GM19099 (cell line): ENCODE results near the gene NEDD4.
A peak's percentile ranks its signal among the peaks of the same experiment; 100 is the strongest.

Source experiments
- POLR2A ChIP-seq: IDR thresholded peaks from 3 replicates; pipeline ENCODE4 v1.6.1; 2011; ENCODE audit warnings: low read depth; ENCODE audit not compliant: insufficient read length; ENCODE audit errors: extremely low read depth

The NEDD4 gene

DNA sequence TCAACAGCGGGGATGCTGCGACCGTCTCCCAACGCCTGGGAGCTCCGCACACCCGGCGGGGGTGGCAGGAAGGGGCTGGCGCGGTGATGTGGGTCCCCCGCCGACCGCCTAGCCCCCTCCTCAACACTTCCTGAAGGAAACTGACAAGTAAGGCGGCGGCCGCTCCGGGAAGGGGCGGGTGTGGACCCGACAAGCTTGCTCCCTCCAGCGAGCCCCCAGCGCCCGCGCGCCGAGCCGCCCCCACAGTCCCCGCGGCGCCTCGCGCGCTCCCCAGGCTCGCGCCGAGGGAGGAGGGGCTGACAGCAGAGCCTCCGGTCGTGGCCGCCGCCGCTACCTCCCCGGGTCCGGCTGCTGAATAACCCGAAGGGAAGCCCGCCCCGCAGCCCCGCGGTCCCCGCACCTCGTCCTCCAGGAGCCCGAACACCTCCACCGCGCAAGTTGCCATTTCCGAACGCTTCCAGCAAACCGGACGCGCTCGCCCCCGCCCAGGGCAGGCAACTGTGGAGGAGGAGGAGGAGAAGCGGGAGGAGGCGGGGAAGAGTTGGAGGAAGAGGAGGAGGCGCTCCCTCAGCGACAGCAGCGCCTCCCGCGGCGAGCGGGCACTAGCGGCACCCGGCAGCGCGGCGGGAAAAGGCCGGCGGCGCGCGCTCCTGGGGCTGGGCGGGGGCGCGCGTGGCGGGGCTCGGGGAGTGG lies at the start of gene NEDD4:
Gene NEDD4, minus strand, starts transcription at position 502 of the 693 bp plus-strand sequence. Its CDS starts 57 bp downstream, at position 445.
- TF ChIP-seq POLR2A = peak; percentile 56

- no peak for TF ChIP-seq POLR2A
Observed at GRCh38 chr15:56042498-56042897, 49.1 kb upstream of the NEDD4 start.

DNA sequence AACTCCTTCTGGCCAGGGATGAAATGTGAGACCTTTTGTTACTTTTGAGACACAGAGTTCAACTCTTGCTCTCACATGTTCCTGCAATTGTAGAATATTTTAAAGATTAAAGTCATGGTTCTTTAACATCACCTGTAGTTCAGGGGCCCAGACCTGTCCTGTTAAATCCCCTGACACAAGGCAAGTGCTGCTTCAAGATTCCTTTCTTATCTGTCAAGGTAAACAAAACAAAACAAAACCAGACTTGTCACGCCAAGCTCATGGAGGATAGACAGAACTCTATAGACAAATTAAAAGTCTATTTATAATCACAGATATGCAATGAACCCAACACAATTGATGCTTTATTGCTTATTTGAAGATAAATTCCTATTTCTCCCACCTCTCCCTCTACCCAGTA lies 48.6 kb upstream of the NEDD4 start:
- TF ChIP-seq POLR2A = no peak

- no peak for TF ChIP-seq POLR2A
Observed at GRCh38 chr15:56040081-56041035, 46.9 kb upstream of the NEDD4 start.

DNA sequence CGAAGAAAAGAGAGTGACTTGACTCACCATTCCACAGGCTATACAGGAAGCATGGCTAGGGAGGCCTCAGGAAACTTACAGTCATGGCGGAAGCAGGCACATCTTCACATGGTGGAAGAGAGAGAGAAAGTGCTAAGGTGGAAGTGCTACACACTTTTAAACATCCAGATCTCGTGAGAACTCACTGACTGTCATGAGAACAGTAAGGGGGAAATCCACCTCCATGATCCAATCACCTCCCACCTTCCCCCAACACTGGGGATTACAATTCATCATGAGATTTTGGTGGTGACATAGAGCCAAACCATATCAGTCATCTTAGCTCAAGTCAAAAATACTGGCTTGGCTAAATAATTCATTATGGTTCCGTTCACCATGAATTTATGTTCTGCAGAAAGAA lies 45.3 kb upstream of the NEDD4 start:
- TF ChIP-seq POLR2A = no peak

DNA sequence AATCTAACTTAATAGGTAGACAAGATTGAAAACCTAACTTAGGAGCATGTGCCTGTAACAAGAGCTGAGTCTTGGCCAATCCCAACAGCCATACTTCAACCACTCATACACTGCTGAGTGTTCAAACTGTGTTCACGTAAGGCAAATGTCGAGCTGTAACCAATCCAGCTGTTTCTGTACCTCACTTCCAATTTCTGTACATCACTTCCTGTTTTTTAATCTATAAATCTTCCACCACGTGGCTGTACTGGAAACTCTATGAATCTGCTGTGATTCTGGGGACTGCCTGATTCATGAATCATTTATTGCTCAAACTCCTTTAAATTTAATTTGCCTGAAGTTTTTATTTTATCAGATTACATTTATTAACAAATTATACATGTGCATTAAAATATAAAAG lies 44.6 kb upstream of the NEDD4 start:
- TF ChIP-seq POLR2A = no peak

- no peak for TF ChIP-seq POLR2A
Observed at GRCh38 chr15:56036546-56037067, 43.2 kb upstream of the NEDD4 start.

- no peak for TF ChIP-seq POLR2A
Observed at GRCh38 chr15:56035166-56035565, 41.8 kb upstream of the NEDD4 start.

DNA sequence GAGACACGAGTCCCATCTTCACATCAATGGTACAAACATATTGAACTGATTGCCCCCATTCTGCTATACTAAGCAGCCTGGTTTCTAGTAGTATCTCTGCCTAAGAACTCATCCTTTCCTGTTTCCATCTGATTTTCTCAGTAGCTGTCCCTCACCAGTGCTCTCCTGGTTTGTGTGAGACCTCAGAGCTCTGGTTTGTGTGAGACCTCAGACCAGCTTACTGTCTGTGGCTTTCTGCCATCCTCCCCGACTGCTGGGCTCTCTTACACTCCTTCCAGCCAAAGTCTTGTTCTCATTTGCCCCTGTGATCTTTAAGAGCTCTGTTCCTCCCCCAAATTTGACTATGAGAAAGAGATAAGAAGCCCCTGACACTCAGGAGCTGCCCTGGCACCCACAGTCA lies 41.1 kb upstream of the NEDD4 start:
- TF ChIP-seq POLR2A = no peak

DNA sequence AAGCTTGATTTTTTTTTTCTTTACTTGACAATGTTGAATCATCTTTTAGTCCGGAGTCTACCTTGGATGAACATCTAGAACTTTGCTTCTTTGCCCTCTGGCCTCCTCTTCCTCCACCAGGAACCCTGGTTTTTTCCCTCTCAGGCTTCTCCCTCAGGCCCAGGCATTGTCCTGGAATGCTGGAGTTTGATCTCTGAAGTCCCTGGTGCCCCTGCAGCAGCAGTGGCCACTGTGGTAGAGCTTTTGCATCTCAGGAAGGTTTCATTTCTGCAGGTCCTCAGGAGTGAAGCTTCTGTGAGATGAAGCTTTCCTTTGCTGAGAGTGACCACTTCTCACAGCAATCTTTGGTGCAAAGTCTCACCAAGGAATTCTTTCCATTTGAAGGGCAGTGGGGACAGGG lies 39.0 kb upstream of the NEDD4 start:
- no peak for TF ChIP-seq POLR2A

- no peak for TF ChIP-seq POLR2A
Observed at GRCh38 chr15:56031836-56032235, 38.4 kb upstream of the NEDD4 start.

DNA sequence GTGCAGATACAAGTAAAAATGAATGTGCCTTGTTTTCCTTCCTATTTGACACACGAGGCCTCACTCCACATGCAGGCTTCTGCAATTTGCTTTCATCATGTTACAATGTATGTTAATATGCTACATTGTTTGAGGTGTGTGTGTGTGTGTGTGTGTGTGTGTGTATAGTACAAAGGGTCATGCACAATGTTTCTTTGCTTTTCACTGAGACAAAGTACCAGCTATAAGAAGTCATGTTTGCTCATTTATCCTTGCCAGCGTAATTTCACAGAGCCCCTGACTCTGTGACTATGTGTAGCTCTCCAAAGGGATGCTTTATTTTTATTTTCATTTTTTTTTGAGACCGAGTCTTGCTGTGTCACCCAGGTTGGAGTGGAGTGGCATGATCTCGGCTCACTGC lies 38.0 kb upstream of the NEDD4 start:
- no peak for TF ChIP-seq POLR2A

DNA sequence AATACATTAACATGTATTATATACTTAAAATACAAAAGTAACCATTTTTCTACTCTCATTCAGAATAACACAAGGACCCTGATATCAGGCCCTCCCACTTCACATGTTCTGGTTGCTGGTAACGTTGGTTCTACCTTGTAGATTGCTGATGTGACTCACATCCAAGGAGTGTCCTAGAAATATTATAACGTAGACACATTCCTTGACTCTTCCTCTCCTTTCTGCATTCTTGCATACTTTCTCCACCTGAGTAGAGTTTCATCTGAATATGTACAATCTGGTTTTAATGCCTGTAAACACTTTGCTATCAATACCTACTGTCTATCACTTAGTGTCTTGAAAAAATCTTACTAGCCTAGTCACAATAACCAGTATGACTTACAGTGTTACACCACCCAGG lies 35.0 kb upstream of the NEDD4 start:
- no peak for TF ChIP-seq POLR2A

GRCh38 chr15:56019819-56020486 lies 26.5 kb upstream of the NEDD4 start:
- no peak for TF ChIP-seq POLR2A
